ENCODE data around the gene DHRS12.

Gene DHRS12

GRCh38 chr13:51733374-51734298 is 70.3 kb downstream of the DHRS12 start:
- H3K4me3 ChIP-seq (ENCODE audit: low read depth in 1 of 2, low read length in 1 of 2), result no peak overlapping the region
- peaks cover 19% of the 10 kb centered on the region for H3K36me3 ChIP-seq
- H3K27ac ChIP-seq, result peak overlapping the region; percentile 57
- H3K27me3 ChIP-seq, result no peaks in the 10 kb centered on the region
- no peak for TF ChIP-seq CTCF (IDR thresholded peaks at IDR 0.05)
- H3K4me1 ChIP-seq (ENCODE audit: control insufficient read depth in 1 of 2, insufficient read depth in 1 of 2, low read depth in 1 of 2, low read length in 1 of 2), result peaks cover 17 to 27% of the 10 kb centered on the region in 2 experiments
- H3K9me3 ChIP-seq, result no peaks in the 10 kb centered on the region

- Histone ChIP-seq H3K4me3 (ENCODE audit: low read depth in 1 of 2, low read length in 1 of 2) (no peak overlapping the region), H3K9me3 (no peaks in the 10 kb centered on the region), H3K4me1 (ENCODE audit: control insufficient read depth in 1 of 2, insufficient read depth in 1 of 2, low read depth in 1 of 2, low read length in 1 of 2) (peaks cover 17 to 23% of the 10 kb centered on the region in 2 experiments), H3K27ac (no peak overlapping the region), H3K36me3 (peaks cover 25% of the 10 kb centered on the region), H3K27me3 (no peaks in the 10 kb centered on the region)
- no peak for TF ChIP-seq CTCF (IDR thresholded peaks at IDR 0.05)
These were observed 72.2 kb downstream of the DHRS12 start for GRCh38 chr13:51731759-51732158.

- H3K9me3 ChIP-seq, result no peaks in the 10 kb centered on the region
These were observed 73.0 kb downstream of the DHRS12 start for GRCh38 chr13:51730927-51731326.

GRCh38 chr13:51729866-51730553 is 74.0 kb downstream of the DHRS12 start:
- H3K4me3 ChIP-seq (ENCODE audit: low read depth in 1 of 2, low read length in 1 of 2), result no peak overlapping the region
- H3K4me1 ChIP-seq (ENCODE audit: control insufficient read depth in 1 of 2, insufficient read depth in 1 of 2, low read depth in 1 of 2, low read length in 1 of 2), result peaks cover 17 to 22% of the 10 kb centered on the region in 2 experiments
- H3K36me3 ChIP-seq, result peaks cover 32% of the 10 kb centered on the region
- no peak for TF ChIP-seq CTCF (IDR thresholded peaks at IDR 0.05)
- no peaks in the 10 kb centered on the region for H3K27me3 ChIP-seq
- no peak overlapping the region for H3K27ac ChIP-seq
- H3K9me3 ChIP-seq, result no peaks in the 10 kb centered on the region

More at GRCh38 chr13:51730927-51731326, 73.0 kb downstream of the DHRS12 start:
- Histone ChIP-seq H3K4me1 (ENCODE audit: control insufficient read depth in 1 of 2, insufficient read depth in 1 of 2, low read depth in 1 of 2, low read length in 1 of 2) (peaks cover 17 to 23% of the 10 kb centered on the region in 2 experiments), H3K36me3 (peaks cover 29% of the 10 kb centered on the region), H3K27ac (peak overlapping the region; percentile 41), H3K27me3 (no peaks in the 10 kb centered on the region), H3K4me3 (ENCODE audit: low read depth in 1 of 2, low read length in 1 of 2) (no peak overlapping the region)
- TF ChIP-seq CTCF (IDR thresholded peaks at IDR 0.05), result no peak

GRCh38 chr13:51728972-51729371 is 75.0 kb downstream of the DHRS12 start:
- H3K9me3 ChIP-seq, result no peaks in the 10 kb centered on the region
- peaks cover 12 to 13% of the 10 kb centered on the region in 2 experiments for H3K4me1 ChIP-seq (ENCODE audit: control insufficient read depth in 1 of 2, insufficient read depth in 1 of 2, low read depth in 1 of 2, low read length in 1 of 2)
- TF ChIP-seq CTCF (IDR thresholded peaks at IDR 0.05), result no peak
- H3K27ac ChIP-seq, result no peak overlapping the region
- no peak overlapping the region for H3K4me3 ChIP-seq (ENCODE audit: low read depth in 1 of 2, low read length in 1 of 2)
- H3K36me3 ChIP-seq, result peaks cover 37% of the 10 kb centered on the region
- H3K27me3 ChIP-seq, result no peaks in the 10 kb centered on the region

Measured in neutrophil (primary cell).